Measurements from ENCODE around the gene RINT1. TPM values are rescaled to one million over a fixed set of nuclear protein-coding genes. Genes with fewer than 3 reads are reported as not detected.
"Not testable (repeated sequence)": the region's sequence is repeated elsewhere in the genome, so short reads cannot be mapped to it uniquely, and the experiment has no call there.

The RINT1 gene
- polyA plus RNA-seq, 3 donors = 3.2 to 11.8 (median 5.2) TPM

- intact Hi-C loops (cut with micrococcal nuclease) = no loop called here
- Histone ChIP-seq H3K9ac (ENCODE audit: insufficient read depth, low read length, poor library complexity, severe bottlenecking) (no peak overlapping the region), H3K27ac (ENCODE audit: low read depth in 1 of 2, low read length in 2 of 2) (no peak overlapping the region), H4K20me1 (ENCODE audit: insufficient read depth, low read length) (no peaks in the 10 kb centered on the region), H3K4me1 (ENCODE audit: control insufficient read depth in 1 of 2, insufficient read depth in 2 of 2, low read length in 2 of 2) (peaks cover 22 to 27% of the 10 kb centered on the region in 2 donors), H3K27me3 (ENCODE audit: control insufficient read depth in 2 of 2, insufficient read depth in 2 of 2, low read length in 2 of 2) (no peaks in the 10 kb centered on the region), H3K4me2 (replicated peaks; ENCODE audit: extremely low read depth, low read length, poor library complexity, severe bottlenecking) (no peak overlapping the region), H3K79me2 (ENCODE audit: insufficient read depth, low read length) (no peaks in the 10 kb centered on the region), H3K36me3 (replicated peaks in 1 of 2; ENCODE audit: control insufficient read depth in 1 of 2, insufficient read depth in 2 of 2, low read length in 2 of 2) (no peaks in the 10 kb centered on the region), H2AFZ (ENCODE audit: insufficient read depth, low read depth, low read length, poor library complexity, severe bottlenecking) (no peak overlapping the region), H3K4me3 (replicated peaks in 1 of 3; ENCODE audit: low read depth in 2 of 3, low read length in 3 of 3) (no peak overlapping the region), H3K9me3 (replicated peaks in 1 of 2; ENCODE audit: control insufficient read depth in 1 of 2, insufficient read depth in 1 of 2, low read length in 2 of 2) (no peaks in the 10 kb centered on the region)
- H3K27me3 Mint-ChIP-seq (ENCODE audit: low read depth in 3 of 3) = peaks cover 0 to 4% (median 3%) of the 10 kb centered on the region in 3 donors
- no CpG with 5 or more reads among the region's 4 CpGs for WGBS (ENCODE audit: insufficient coverage)
- no peak overlapping the region for H3K27ac Mint-ChIP-seq
- no peak for TF ChIP-seq CTCF (IDR thresholded peaks at IDR 0.05)
- no peaks in the 10 kb centered on the region for H3K36me3 Mint-ChIP-seq
- peaks cover 21% of the 10 kb centered on the region for H3K4me1 Mint-ChIP-seq
- no peaks in the 10 kb centered on the region for H3K9me3 Mint-ChIP-seq
- H3K4me3 Mint-ChIP-seq = no peak overlapping the region
- DNase-seq = peak in 2 of 3 donors; percentile 28 to 54
Measured at GRCh38 chr7:105524840-105525239, 7.2 kb upstream of the RINT1 start.

GRCh38 chr7:105527737-105528136 is 4.3 kb upstream of the RINT1 start:
- H3K36me3 ChIP-seq (replicated peaks in 1 of 2; ENCODE audit: control insufficient read depth in 1 of 2, insufficient read depth in 2 of 2, low read length in 2 of 2); H3K27ac ChIP-seq (ENCODE audit: low read depth in 1 of 2, low read length in 2 of 2); H3K27me3 Mint-ChIP-seq (ENCODE audit: low read depth in 3 of 3); DNase-seq; H3K4me3 Mint-ChIP-seq; H3K9ac ChIP-seq (ENCODE audit: insufficient read depth, low read length, poor library complexity, severe bottlenecking); H3K4me3 ChIP-seq (replicated peaks in 1 of 3; ENCODE audit: low read depth in 2 of 3, low read length in 3 of 3); H2AFZ ChIP-seq (ENCODE audit: insufficient read depth, low read depth, low read length, poor library complexity, severe bottlenecking); H3K9me3 ChIP-seq (replicated peaks in 1 of 2; ENCODE audit: control insufficient read depth in 1 of 2, insufficient read depth in 1 of 2, low read length in 2 of 2); intact Hi-C loops (cut with micrococcal nuclease); H3K36me3 Mint-ChIP-seq; H4K20me1 ChIP-seq (ENCODE audit: insufficient read depth, low read length); H3K27me3 ChIP-seq (ENCODE audit: control insufficient read depth in 2 of 2, insufficient read depth in 2 of 2, low read length in 2 of 2); H3K4me2 ChIP-seq (replicated peaks; ENCODE audit: extremely low read depth, low read length, poor library complexity, severe bottlenecking); H3K9me3 Mint-ChIP-seq; H3K79me2 ChIP-seq (ENCODE audit: insufficient read depth, low read length): not testable (repeated sequence)
- Mint-ChIP-seq H3K4me1 (peaks cover 20% of the 10 kb centered on the region), H3K27ac (peak overlapping the region in 1 of 7 donors; percentile 26)
- WGBS (ENCODE audit: insufficient coverage) = no CpG with 5 or more reads among the region's 5 CpGs
- H3K4me1 ChIP-seq (ENCODE audit: control insufficient read depth in 1 of 2, insufficient read depth in 2 of 2, low read length in 2 of 2) = peaks cover 16 to 20% of the 10 kb centered on the region in 2 donors
